Measurements from ENCODE around the gene KNL1.

DNA sequence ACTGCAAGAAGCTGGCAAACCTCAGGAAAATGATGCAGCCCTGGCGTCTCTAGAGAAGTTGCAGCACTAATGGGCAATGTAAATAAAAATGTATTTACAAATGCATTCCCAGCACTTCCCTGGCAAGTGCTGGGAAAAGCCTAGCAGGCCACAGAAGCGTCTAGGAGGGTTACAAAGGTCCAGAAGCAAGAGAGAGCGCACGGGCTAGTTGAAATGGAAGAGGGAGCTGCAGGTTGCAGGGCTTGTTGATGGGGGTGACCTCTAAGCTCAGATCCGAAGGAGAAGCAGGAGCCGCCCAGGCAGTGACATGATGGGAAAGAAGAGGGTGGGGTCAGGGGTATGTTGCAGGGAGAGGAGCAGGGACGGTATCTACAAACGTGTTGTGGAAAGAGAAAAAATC, 2.7 kb upstream of the KNL1 start:
- TF ChIP-seq, protein P1, sequence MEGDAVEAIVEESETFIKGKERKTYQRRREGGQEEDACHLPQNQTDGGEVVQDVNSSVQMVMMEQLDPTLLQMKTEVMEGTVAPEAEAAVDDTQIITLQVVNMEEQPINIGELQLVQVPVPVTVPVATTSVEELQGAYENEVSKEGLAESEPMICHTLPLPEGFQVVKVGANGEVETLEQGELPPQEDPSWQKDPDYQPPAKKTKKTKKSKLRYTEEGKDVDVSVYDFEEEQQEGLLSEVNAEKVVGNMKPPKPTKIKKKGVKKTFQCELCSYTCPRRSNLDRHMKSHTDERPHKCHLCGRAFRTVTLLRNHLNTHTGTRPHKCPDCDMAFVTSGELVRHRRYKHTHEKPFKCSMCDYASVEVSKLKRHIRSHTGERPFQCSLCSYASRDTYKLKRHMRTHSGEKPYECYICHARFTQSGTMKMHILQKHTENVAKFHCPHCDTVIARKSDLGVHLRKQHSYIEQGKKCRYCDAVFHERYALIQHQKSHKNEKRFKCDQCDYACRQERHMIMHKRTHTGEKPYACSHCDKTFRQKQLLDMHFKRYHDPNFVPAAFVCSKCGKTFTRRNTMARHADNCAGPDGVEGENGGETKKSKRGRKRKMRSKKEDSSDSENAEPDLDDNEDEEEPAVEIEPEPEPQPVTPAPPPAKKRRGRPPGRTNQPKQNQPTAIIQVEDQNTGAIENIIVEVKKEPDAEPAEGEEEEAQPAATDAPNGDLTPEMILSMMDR (IDR thresholded peaks at IDR 0.05 in 4 of 5, conservative IDR thresholded peaks at IDR 0.05 in 1 of 5), result no peak
- TF ChIP-seq POLR2A (IDR thresholded peaks at IDR 0.05), result no peak

All from gastrocnemius medialis (tissue), 4 donors.